T-cell (primary cell): ENCODE data around the gene GRM7. TPM values are rescaled to one million over a fixed set of nuclear protein-coding genes. Genes with fewer than 3 reads are reported as not detected.
A peak's percentile ranks its signal among the peaks of the same experiment; 100 is the strongest.

Experiments used
- ATAC-seq, 4 experiments: fragments of 200-7000 bp in 3 of 4; fragments of 150-1000 bp in 1 of 4; cut with Tn5 transposase; replicated peaks in 1 of 4; 1 replicate in 3 of 4; 2 replicates in 1 of 4; pipeline ENCODE4 v1.10.0; 2021; ENCODE audit warnings: moderate library complexity in 3 of 4, mild to moderate bottlenecking in 2 of 4, moderate number of reproducible peaks in 1 of 4
- CTCF ChIA-PET, 2 donors: fragments of 300-600 bp; sonication (Branson Sonifier 250); formaldehyde crosslinking; loops; one replicate each; lab custom pipeline; 2022; ENCODE audit warnings: antibody characterized with exemption in 2 of 2; lab: Charles Lee
- POLR2A ChIA-PET, 2 donors: fragments of 300-600 bp; sonication (Branson Sonifier 250); formaldehyde crosslinking; loops; one replicate each; lab custom pipeline; 2022; ENCODE audit warnings: antibody characterized with exemption in 2 of 2; lab: Charles Lee
- DNase-seq, 35 experiments: peaks; one replicate each; pipeline versions ENCODE4 v3.0.0 to v3.0.0-alpha.2; 2013 to 2023
- H3K27ac ChIP-seq: one replicate; pipeline ENCODE4 v1.5.1; 2013; ENCODE audit warnings: low read length
- H3K27me3 ChIP-seq, 2 experiments: replicated peaks in 1 of 2; 1 replicate in 1 of 2; 2 replicates in 1 of 2; pipeline versions ENCODE4 v1.6.1 to v1.7.0; 2013; ENCODE audit warnings: low read length in 1 of 2, mixed read lengths in 1 of 2; ENCODE audit not compliant: control insufficient read depth in 2 of 2, insufficient read depth in 2 of 2; ENCODE audit errors: extremely low read depth in 1 of 2
- H3K36me3 ChIP-seq, 2 donors: 1 replicate in 1 of 2; 2 replicates in 1 of 2; pipeline versions ENCODE4 v1.6.1 to v1.7.0; 2013; ENCODE audit warnings: low read length in 1 of 2; ENCODE audit not compliant: control insufficient read depth in 2 of 2, insufficient read depth in 1 of 2; ENCODE audit errors: extremely low read depth in 1 of 2
- H3K4me1 ChIP-seq, 2 experiments: 1 replicate in 1 of 2; 2 replicates in 1 of 2; pipeline versions ENCODE4 v1.6.1 to v1.7.0; 2013; ENCODE audit warnings: low read length in 2 of 2, mixed read lengths in 1 of 2; ENCODE audit not compliant: insufficient read depth in 2 of 2, control insufficient read depth in 1 of 2; ENCODE audit errors: extremely low read depth in 1 of 2
- H3K4me3 ChIP-seq, 2 donors: 1 replicate in 1 of 2; 2 replicates in 1 of 2; pipeline versions ENCODE4 v1.5.1 to v1.7.0; 2013; ENCODE audit warnings: mild to moderate bottlenecking in 2 of 2, low read length in 1 of 2, moderate library complexity in 1 of 2; ENCODE audit not compliant: control insufficient read depth in 1 of 2; ENCODE audit errors: extremely low read depth in 1 of 2
- H3K9me3 ChIP-seq: 2 replicates; pipeline ENCODE4 v1.7.0; 2013
- H3K27ac Mint-ChIP-seq, 2 donors: one replicate each; pipeline ENCODE4 v1.8.0; 2020 to 2021; ENCODE audit warnings: mild to moderate bottlenecking in 2 of 2, mixed read lengths in 2 of 2
- H3K27me3 Mint-ChIP-seq, 2 donors: one replicate each; pipeline ENCODE4 v1.8.0; 2021 to 2022; ENCODE audit warnings: mixed read lengths in 2 of 2
- H3K36me3 Mint-ChIP-seq: one replicate; pipeline ENCODE4 v1.8.0; 2021; ENCODE audit warnings: mixed read lengths
- H3K4me1 Mint-ChIP-seq, 3 donors: one replicate each; pipeline ENCODE4 v1.8.0; 2020 to 2022; ENCODE audit warnings: mixed read lengths in 3 of 3, mild to moderate bottlenecking in 1 of 3
- H3K4me3 Mint-ChIP-seq, 3 donors: one replicate each; pipeline ENCODE4 v1.8.0; 2020 to 2022; ENCODE audit warnings: mild to moderate bottlenecking in 3 of 3, mixed read lengths in 3 of 3, moderate library complexity in 3 of 3
- H3K9me3 Mint-ChIP-seq, 3 donors: one replicate each; pipeline ENCODE4 v1.8.0; 2020 to 2022; ENCODE audit warnings: mixed read lengths in 3 of 3
- WGBS: methylation state at CpG from one replicate; pipeline ENCODE4 v1.1.5; 2013; ENCODE audit warnings: missing lambda C conversion rate; ENCODE audit not compliant: insufficient coverage; 5-methylcytosine and 5-hydroxymethylcytosine counted together
- total RNA-seq, 35 experiments: library from RNA in 6 of 35; stranded (reverse) in 6 of 35; fragments of 120-200 nt in 1 of 35; gene quantifications; one replicate each; pipeline versions ENCODE4 v1.2.1 to v1.2.4 and lab custom pipeline; 2013 to 2026

GRM7 gene
- total RNA-seq, 5 donors from 2014 or later (not counting 1 experiment from before 2014, with no cell fraction given), result not detected

GRCh38 chr3:7201784-7202183 lies 340.9 kb downstream of the GRM7 start:
- no peak for DNase-seq
- no peaks in the 10 kb centered on the region for H3K36me3 ChIP-seq
- H3K4me1 ChIP-seq, result no peaks in the 10 kb centered on the region
- Mint-ChIP-seq H3K27ac (no peak overlapping the region), H3K36me3 (no peaks in the 10 kb centered on the region), H3K4me1 (peaks cover 0 to 5% (median 2%) of the 10 kb centered on the region in 3 donors), H3K9me3 (peaks cover 2 to 9% (median 5%) of the 10 kb centered on the region in 3 donors), H3K27me3 (no peaks in the 10 kb centered on the region), H3K4me3 (no peak overlapping the region)
- H3K27me3 ChIP-seq, result no peaks in the 10 kb centered on the region
- no peak overlapping the region for H3K4me3 ChIP-seq
- no CpG with 5 or more reads among the region's 2 CpGs for WGBS
- POLR2A ChIA-PET, result no interaction called here
- CTCF ChIA-PET, result no interaction called here
- no peaks in the 10 kb centered on the region for H3K9me3 ChIP-seq
- ATAC-seq, result no peak
- H3K27ac ChIP-seq, result no peak overlapping the region

- POLR2A ChIA-PET, result no interaction called here
- H3K4me3 Mint-ChIP-seq, result no peak overlapping the region
- CTCF ChIA-PET, result no interaction called here
- peaks cover 0 to 10% (median 2%) of the 10 kb centered on the region in 3 donors for H3K4me1 Mint-ChIP-seq
- Histone ChIP-seq H3K4me3 (no peak overlapping the region), H3K4me1 (no peaks in the 10 kb centered on the region), H3K36me3 (no peaks in the 10 kb centered on the region), H3K27ac (no peak overlapping the region), H3K9me3 (no peaks in the 10 kb centered on the region), H3K27me3 (no peaks in the 10 kb centered on the region)
- H3K27ac Mint-ChIP-seq, result no peak overlapping the region
- DNase-seq, result no peak
- H3K9me3 Mint-ChIP-seq, result peaks cover 2 to 13% (median 5%) of the 10 kb centered on the region in 3 donors
- 82% methylated on average over 4 of the region's 5 CpGs for WGBS
- no peaks in the 10 kb centered on the region for H3K36me3 Mint-ChIP-seq
- ATAC-seq, result no peak
- H3K27me3 Mint-ChIP-seq, result no peaks in the 10 kb centered on the region
These were observed 343.3 kb downstream of the GRM7 start for GRCh38 chr3:7203969-7204847.

- Histone ChIP-seq H3K27me3 (no peaks in the 10 kb centered on the region), H3K4me1 (no peaks in the 10 kb centered on the region), H3K27ac (no peak overlapping the region), H3K36me3 (no peaks in the 10 kb centered on the region), H3K9me3 (no peaks in the 10 kb centered on the region), H3K4me3 (no peak overlapping the region)
- Mint-ChIP-seq H3K4me3 (peak overlapping the region in 1 of 3 donors; percentile 27), H3K36me3 (no peaks in the 10 kb centered on the region), H3K4me1 (peaks cover 0 to 10% (median 2%) of the 10 kb centered on the region in 3 donors), H3K9me3 (peaks cover 2 to 13% (median 2%) of the 10 kb centered on the region in 3 donors), H3K27me3 (no peaks in the 10 kb centered on the region), H3K27ac (no peak overlapping the region)
- ATAC-seq (no peak), DNase-seq (no peak)
- ChIA-PET POLR2A (no interaction called here), CTCF (no interaction called here)
- no CpG with 5 or more reads among the region's 2 CpGs for WGBS
These were observed 343.9 kb downstream of the GRM7 start for GRCh38 chr3:7204848-7205156.

- ATAC-seq, result no peak
- peak overlapping the region in 1 of 3 donors; percentile 27 for H3K4me3 Mint-ChIP-seq
- no peak overlapping the region for H3K27ac ChIP-seq
- H3K36me3 Mint-ChIP-seq, result no peaks in the 10 kb centered on the region
- H3K27me3 Mint-ChIP-seq, result no peaks in the 10 kb centered on the region
- H3K9me3 ChIP-seq, result no peaks in the 10 kb centered on the region
- no peak overlapping the region for H3K27ac Mint-ChIP-seq
- H3K4me1 Mint-ChIP-seq, result peaks cover 0 to 10% (median 2%) of the 10 kb centered on the region in 3 donors
- ChIA-PET CTCF (interaction anchor here in 1 of 2 donors (0.9 kb wide), 1 partner anchor 34 kb away, joined by 3 read pairs; no protein-coding TSS in a partner anchor), POLR2A (no interaction called here)
- H3K4me3 ChIP-seq, result peak overlapping the region in 1 of 2 donors; percentile 12
- H3K27me3 ChIP-seq, result no peaks in the 10 kb centered on the region
- 83% methylated on average over 1 of the region's 4 CpGs for WGBS
- H3K9me3 Mint-ChIP-seq, result peaks cover 0 to 13% (median 2%) of the 10 kb centered on the region in 3 donors
- no peaks in the 10 kb centered on the region for H3K4me1 ChIP-seq
- DNase-seq, result no peak
- H3K36me3 ChIP-seq, result no peaks in the 10 kb centered on the region
These were observed 344.6 kb downstream of the GRM7 start for GRCh38 chr3:7205535-7205934.

- H3K36me3 ChIP-seq, result no peaks in the 10 kb centered on the region
- H3K4me1 ChIP-seq, result no peaks in the 10 kb centered on the region
- ChIA-PET POLR2A (no interaction called here), CTCF (interaction anchor here in 1 of 2 donors (0.9 kb wide), 1 partner anchor 34 kb away, joined by 3 read pairs; no protein-coding TSS in a partner anchor)
- H3K4me3 Mint-ChIP-seq, result peak overlapping the region in 2 of 3 donors; percentile 27 to 54
- ATAC-seq (no peak), DNase-seq (no peak)
- H3K36me3 Mint-ChIP-seq, result no peaks in the 10 kb centered on the region
- peaks cover 0 to 13% (median 2%) of the 10 kb centered on the region in 3 donors for H3K9me3 Mint-ChIP-seq
- H3K27ac Mint-ChIP-seq, result no peak overlapping the region
- H3K4me3 ChIP-seq, result peak overlapping the region in 1 of 2 donors; percentile 12
- no peaks in the 10 kb centered on the region for H3K27me3 ChIP-seq
- H3K27me3 Mint-ChIP-seq, result no peaks in the 10 kb centered on the region
- H3K4me1 Mint-ChIP-seq, result peaks cover 0 to 10% (median 2%) of the 10 kb centered on the region in 3 donors
- no peak overlapping the region for H3K27ac ChIP-seq
- no CpG with 5 or more reads among the region's 4 CpGs for WGBS
- H3K9me3 ChIP-seq, result no peaks in the 10 kb centered on the region
These were observed 345.0 kb downstream of the GRM7 start for GRCh38 chr3:7205962-7206361.

GRCh38 chr3:7207125-7207524 lies 346.2 kb downstream of the GRM7 start:
- 93% methylated on average over 4 of the region's 5 CpGs for WGBS
- POLR2A ChIA-PET, result no interaction called here
- Histone ChIP-seq H3K4me1 (no peaks in the 10 kb centered on the region), H3K9me3 (no peaks in the 10 kb centered on the region), H3K27ac (no peak overlapping the region), H3K36me3 (no peaks in the 10 kb centered on the region), H3K27me3 (no peaks in the 10 kb centered on the region), H3K4me3 (no peak overlapping the region)
- ATAC-seq (no peak), DNase-seq (no peak)
- Mint-ChIP-seq H3K27me3 (no peaks in the 10 kb centered on the region), H3K36me3 (no peaks in the 10 kb centered on the region), H3K4me1 (peaks cover 0 to 10% (median 2%) of the 10 kb centered on the region in 3 donors), H3K27ac (no peak overlapping the region), H3K9me3 (peaks cover 0 to 13% (median 2%) of the 10 kb centered on the region in 3 donors), H3K4me3 (no peak overlapping the region)
- CTCF ChIA-PET, result no interaction called here
